K562 treated with DMSO at 1 percent for 4 hours (cell line): ENCODE results near the gene FCAMR. TPM values are rescaled to one million over a fixed set of nuclear protein-coding genes. Genes with fewer than 3 reads are reported as not detected.

Experiments used
- total RNA-seq: library from RNA; unstranded; fragments of 300-600 nt; gene quantifications from 2 replicates; pipeline ENCODE4 v1.2.3, GENCODE V29; 2022; ENCODE audit not compliant: insufficient read depth

FCAMR gene
- not detected in 2 replicates for total RNA-seq

GRCh38 chr1:206970446-206970845 lies at the start of gene FCAMR:
Gene FCAMR, minus strand, starts transcription at chr1:206970460. Its CDS starts 335 bp downstream, at chr1:206970125.

GRCh38 chr1:206946261-206946660 lies 24.0 kb downstream of the FCAMR start, which contains the start of gene PIGR:
Gene PIGR, minus strand, starts transcription at chr1:206946466. Its CDS starts 5,935 bp downstream, at chr1:206940531.

GRCh38 chr1:206921772-206922265 lies 48.4 kb downstream of the FCAMR start, which contains the start of gene FCMR:
Gene FCMR, minus strand, starts transcription at chr1:206921941. Its CDS starts 87 bp downstream, at chr1:206921854.

Other genes starting within 250 kb of the FCAMR start
- not detected in 2 replicates for gene IL19, start 199.7 kb downstream of the FCAMR start, total RNA-seq
- not detected in 2 replicates for gene IL10, start 198.0 kb downstream of the FCAMR start, total RNA-seq
- gene IL20, start 104.8 kb downstream of the FCAMR start, total RNA-seq: not detected in 2 replicates
- not detected in 2 replicates for gene IL24, start 73.0 kb downstream of the FCAMR start, total RNA-seq
- gene FCMR, start 48.5 kb downstream of the FCAMR start, total RNA-seq: not detected in 2 replicates
- gene PIGR, start 24.0 kb downstream of the FCAMR start, total RNA-seq: 0.13 TPM in 1 of 2 replicates, not detected in the other
- gene C1orf116, start 62.3 kb upstream of the FCAMR start, total RNA-seq: 1.4 and 1.7 TPM in 2 replicates
- gene YOD1, start 80.7 kb upstream of the FCAMR start, total RNA-seq: 17.7 and 23.6 TPM in 2 replicates
- gene PFKFB2, start 82.8 kb upstream of the FCAMR start, total RNA-seq: 13.8 and 17.5 TPM in 2 replicates
- not detected in 2 replicates for gene C4BPB, start 118.4 kb upstream of the FCAMR start, total RNA-seq
- 0.57 and 0.73 TPM in 2 replicates for gene C4BPA, start 133.8 kb upstream of the FCAMR start, total RNA-seq